HL-60/S4 treated with retinoic acid at 250 ng/mL for 4 days and 3 days (cell line): ENCODE data around the gene C1orf210.

Source experiments
- in situ Hi-C: fragments of 300-500 bp; cut with MboI; formaldehyde crosslinking; loops from 2 replicates; pipeline ENCODE4 v1.7.0; 2022; ENCODE audit warnings: low sequenced_read_pairs

Gene C1orf210

GRCh38 chr1:43312663-43313515 is 27.5 kb upstream of the C1orf210 start:
- in situ Hi-C loops, result no loop called here

DNA sequence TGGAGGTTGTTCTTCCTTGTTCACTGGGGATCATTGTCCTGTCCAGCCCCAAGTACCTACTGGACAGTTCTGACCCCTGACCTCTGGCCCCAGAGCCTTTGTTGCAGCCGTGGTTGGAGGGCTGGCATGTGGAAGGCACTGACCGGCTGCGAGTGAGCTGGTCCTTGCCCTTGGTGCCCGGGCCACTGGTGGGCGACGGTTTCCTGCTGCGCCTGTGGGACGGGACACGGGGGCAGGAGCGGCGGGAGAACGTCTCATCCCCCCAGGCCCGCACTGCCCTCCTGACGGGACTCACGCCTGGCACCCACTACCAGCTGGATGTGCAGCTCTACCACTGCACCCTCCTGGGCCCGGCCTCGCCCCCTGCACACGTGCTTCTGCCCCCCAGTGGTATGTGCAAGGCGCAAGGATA is 26.8 kb upstream of the C1orf210 start:
- in situ Hi-C loops, result no loop called here

GRCh38 chr1:43311521-43311920 is 26.1 kb upstream of the C1orf210 start:
- in situ Hi-C loops, result no loop called here

GRCh38 chr1:43309405-43310025 is 24.1 kb upstream of the C1orf210 start:
- in situ Hi-C loops, result no loop called here

DNA sequence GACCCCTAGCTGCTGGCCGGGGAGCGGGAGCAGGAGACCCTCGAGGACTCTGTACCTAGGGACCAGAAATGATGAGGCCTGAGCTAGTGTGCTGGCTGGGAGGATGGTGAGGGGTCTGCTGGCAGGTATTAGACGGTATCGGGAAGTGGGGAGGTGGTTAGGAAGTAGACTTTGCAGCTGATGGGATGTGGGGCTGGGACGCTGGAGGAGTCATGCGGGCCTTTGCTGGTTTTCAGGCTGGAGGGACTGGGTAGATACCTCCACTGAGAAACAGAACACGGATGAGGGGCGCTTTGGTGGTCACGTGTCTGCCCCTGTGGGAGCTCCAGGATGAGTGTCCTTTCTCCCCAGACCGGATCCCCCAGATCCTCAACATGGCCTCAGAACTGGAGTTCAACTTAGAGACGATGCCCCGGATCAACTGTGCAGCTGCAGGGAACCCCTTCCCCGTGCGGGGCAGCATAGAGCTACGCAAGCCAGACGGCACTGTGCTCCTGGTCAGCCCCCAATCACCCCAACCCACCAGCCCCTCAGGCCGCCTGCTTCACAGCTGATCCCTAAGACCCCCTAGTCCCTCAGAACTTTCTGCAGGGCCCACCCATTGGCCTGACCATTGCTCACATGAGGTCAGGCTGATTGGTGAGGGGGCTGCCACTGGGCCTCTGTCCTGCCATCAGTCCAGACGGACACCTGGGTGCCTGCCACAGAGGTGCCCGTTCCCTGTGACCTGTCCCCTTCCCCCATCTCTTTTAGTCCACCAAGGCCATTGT is 23.4 kb upstream of the C1orf210 start:
- in situ Hi-C loops, result no loop called here

DNA sequence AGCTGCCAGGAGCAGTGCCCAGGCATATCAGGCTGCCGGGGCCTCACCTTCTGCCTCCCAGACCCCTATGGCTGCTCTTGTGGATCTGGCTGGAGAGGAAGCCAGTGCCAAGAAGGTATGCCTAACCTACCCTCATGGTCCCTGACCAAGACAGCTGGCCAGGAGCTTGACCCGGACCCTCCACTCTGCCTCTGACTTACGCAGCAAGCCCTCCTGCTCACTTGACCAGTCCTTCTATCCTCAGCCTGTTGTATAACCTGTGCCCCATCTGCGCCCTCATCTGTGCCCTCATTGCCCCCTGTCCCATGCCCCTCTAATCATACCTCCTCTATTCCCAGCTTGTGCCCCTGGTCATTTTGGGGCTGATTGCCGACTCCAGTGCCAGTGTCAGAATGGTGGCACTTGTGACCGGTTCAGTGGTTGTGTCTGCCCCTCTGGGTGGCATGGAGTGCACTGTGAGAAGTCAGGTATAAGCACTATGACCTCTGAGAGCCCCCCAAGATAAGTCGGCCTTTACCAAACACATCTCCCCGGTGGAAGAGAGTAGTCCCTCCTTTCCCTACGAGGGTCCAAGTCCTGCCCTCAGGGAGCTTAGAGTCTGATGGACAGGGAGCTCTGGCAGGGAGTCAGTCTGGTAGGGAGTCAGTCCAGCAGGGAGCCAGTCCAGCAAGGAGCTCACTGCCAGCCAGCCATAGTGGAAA is 22.2 kb upstream of the C1orf210 start:
- in situ Hi-C loops, result no loop called here

DNA sequence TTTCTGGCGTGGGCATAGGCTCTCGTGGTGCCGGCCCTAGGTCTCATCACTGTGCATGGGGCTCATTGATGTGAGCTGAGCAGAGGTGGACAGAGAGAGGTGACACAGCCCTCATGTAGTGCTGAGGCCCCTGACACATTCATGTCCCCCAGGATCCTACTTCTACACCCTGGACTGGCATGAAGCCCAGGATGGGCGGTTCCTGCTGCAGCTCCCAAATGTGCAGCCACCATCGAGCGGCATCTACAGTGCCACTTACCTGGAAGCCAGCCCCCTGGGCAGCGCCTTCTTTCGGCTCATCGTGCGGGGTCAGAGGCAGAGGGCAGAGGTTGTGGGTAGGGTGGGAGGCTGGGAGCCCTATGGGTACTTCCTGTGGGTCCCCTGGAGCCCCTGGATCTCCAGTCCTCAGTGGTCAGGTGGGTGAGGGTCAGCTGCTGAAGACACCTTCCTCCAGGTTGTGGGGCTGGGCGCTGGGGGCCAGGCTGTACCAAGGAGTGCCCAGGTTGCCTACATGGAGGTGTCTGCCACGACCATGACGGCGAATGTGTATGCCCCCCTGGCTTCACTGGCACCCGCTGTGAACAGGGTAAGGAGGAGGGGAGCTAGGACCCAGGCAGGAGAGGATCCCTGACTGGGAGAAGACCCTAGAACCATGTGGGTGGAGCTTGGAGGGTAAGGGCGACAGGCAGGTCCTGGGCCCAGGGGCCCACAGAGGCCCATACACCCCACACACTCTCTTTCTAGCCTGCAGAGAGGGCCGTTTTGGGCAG is 21.5 kb upstream of the C1orf210 start:
- in situ Hi-C loops, result no loop called here

GRCh38 chr1:43305926-43306687 is 20.7 kb upstream of the C1orf210 start:
- in situ Hi-C loops, result no loop called here

- in situ Hi-C loops, result no loop called here
Observed at GRCh38 chr1:43305461-43305860, 20.1 kb upstream of the C1orf210 start.

- in situ Hi-C loops, result no loop called here
Observed at GRCh38 chr1:43304771-43305300, 19.5 kb upstream of the C1orf210 start.

GRCh38 chr1:43304314-43304681 is 18.9 kb upstream of the C1orf210 start:
- in situ Hi-C loops, result no loop called here

GRCh38 chr1:43303471-43304313 is 18.3 kb upstream of the C1orf210 start:
- in situ Hi-C loops, result no loop called here

GRCh38 chr1:43302721-43303470 is 17.5 kb upstream of the C1orf210 start:
- in situ Hi-C loops, result no loop called here

DNA sequence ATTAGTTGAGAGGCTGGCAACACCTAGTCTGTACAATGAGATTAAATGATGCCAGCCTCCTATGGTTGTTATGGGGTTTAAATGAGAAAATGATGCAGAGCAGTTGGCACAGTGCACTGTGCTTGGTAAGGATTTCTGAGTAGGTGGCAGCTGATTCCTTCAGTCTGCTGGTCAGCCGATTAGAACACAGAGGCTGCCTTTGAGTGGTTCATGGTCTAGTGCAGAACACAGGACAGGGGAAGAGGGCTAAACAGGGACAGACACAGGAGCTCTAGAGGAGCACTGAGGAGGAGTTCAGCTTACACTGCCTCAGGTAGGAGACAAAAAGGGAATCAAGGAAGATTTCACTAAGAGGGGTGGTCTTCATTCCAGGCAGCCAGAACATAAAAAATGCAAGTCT is 16.8 kb upstream of the C1orf210 start:
- in situ Hi-C loops, result no loop called here

- in situ Hi-C loops, result no loop called here
Observed at GRCh38 chr1:43300378-43301094, 15.2 kb upstream of the C1orf210 start, which contains the start of gene TIE1. Gene TIE1, plus strand, starts transcription at chr1:43300982. Its CDS starts 90 bp downstream, at chr1:43301072.

GRCh38 chr1:43299101-43299500 is 13.7 kb upstream of the C1orf210 start:
- in situ Hi-C loops, result no loop called here

- in situ Hi-C loops, result no loop called here
Observed at GRCh38 chr1:43298055-43298454, 12.7 kb upstream of the C1orf210 start.
